ENCODE measurements around the gene PGAP3.
A peak's percentile ranks its signal among the peaks of the same experiment; 100 is the strongest.

Gene PGAP3

GRCh38 chr17:39669897-39670735 is 17.7 kb downstream of the PGAP3 start:
- no peak for DNase-seq

GRCh38 chr17:39667945-39668924 is 19.6 kb downstream of the PGAP3 start, which contains the start of gene PNMT:
TSS of gene PNMT (plus strand) at chr17:39668453. CDS start at chr17:39668476, 23 bp downstream.
- peak; percentile 80 for DNase-seq

GRCh38 chr17:39667262-39667944 is 20.5 kb downstream of the PGAP3 start:
- DNase-seq, result peak; percentile 90

GRCh38 chr17:39666601-39667261 is 21.1 kb downstream of the PGAP3 start:
- DNase-seq, result peak; percentile 44

GRCh38 chr17:39666231-39666600 is 21.6 kb downstream of the PGAP3 start:
- no peak for DNase-seq

- peak; percentile 45 for DNase-seq
Observed at GRCh38 chr17:39665642-39666224, 22.1 kb downstream of the PGAP3 start.

GRCh38 chr17:39664581-39665561 is 23.0 kb downstream of the PGAP3 start, which contains the start of gene TCAP:
TSS of gene TCAP (plus strand) at chr17:39665349. CDS start at chr17:39665360, 11 bp downstream.
- DNase-seq, result no peak

GRCh38 chr17:39663688-39664580 is 23.9 kb downstream of the PGAP3 start:
- peak; percentile 58 for DNase-seq

GRCh38 chr17:39663340-39663687 is 24.5 kb downstream of the PGAP3 start:
- no peak for DNase-seq

GRCh38 chr17:39662551-39663339 is 25.1 kb downstream of the PGAP3 start:
- DNase-seq, result no peak

GRCh38 chr17:39661744-39662541 is 25.9 kb downstream of the PGAP3 start:
- DNase-seq, result no peak

- no peak for DNase-seq
Observed at GRCh38 chr17:39660397-39661385, 27.2 kb downstream of the PGAP3 start.

- no peak for DNase-seq
Observed at GRCh38 chr17:39660011-39660360, 27.9 kb downstream of the PGAP3 start.

- DNase-seq, result no peak
Observed at GRCh38 chr17:39659279-39660010, 28.4 kb downstream of the PGAP3 start.

- no peak for DNase-seq
Observed at GRCh38 chr17:39658760-39659159, 29.1 kb downstream of the PGAP3 start.

- DNase-seq, result no peak
Observed at GRCh38 chr17:39658346-39658745, 29.5 kb downstream of the PGAP3 start.
